UCSD-AML1 (cell line): ENCODE measurements around the gene KIAA0586.
A peak's percentile ranks its signal among the peaks of the same experiment; 100 is the strongest.
"Not testable (repeated sequence)": the region's sequence is repeated elsewhere in the genome, so short reads cannot be mapped to it uniquely, and the experiment has no call there.

Experiments used
- DNase-seq: peaks from one replicate; lab custom pipeline; 2025; ENCODE audit not compliant: unreplicated experiment; lab: John Stamatoyannopoulos, UW

Gene KIAA0586

DNA sequence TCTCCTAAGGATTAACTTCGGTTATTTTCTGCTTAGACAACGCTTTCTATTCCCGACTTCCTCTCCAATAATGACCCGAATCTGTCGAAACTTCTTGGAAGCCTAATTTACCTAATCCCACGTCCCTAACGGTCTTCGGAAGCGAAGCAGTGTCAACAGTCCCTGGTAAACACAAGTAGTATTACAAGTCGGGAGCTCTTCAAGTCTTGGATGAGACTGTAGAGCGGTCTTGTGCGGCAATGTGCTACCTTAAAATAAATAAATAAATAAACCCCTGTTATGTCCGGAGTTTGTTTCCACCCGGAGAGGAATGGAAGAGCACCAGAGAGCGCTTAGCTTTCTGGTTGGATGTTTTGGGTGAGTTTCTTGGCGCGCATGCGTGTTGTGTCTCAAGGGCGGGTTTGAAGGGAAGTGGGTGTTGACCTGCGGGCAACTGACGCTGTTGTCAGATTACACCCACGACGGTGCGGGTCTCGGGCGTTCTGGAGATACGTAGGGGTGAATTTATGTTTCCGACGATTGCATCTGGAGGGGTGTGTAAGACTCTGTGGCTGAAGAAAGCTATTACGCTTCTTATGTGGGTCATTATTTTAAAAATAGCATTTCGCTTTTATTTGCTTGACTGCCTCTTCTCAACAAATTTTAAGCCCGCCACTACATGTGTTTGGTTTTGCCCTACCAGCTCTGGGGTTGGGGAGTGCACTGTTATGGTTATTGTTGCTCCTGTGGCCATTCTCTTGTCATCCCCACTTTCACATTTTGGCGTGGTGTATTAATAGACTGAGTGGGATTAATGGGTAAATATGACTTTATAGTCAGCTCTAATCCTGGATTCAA lies at the start of gene KIAA0586, which contains the start of gene TIMM9:
Gene KIAA0586 (plus strand): TSS at position 439 of the 837 bp plus-strand sequence. CDS start 546 bp downstream, outside the sequence.
Gene TIMM9 (minus strand): TSS at position 251 of the 837 bp plus-strand sequence. CDS start 15,586 bp downstream, outside the sequence.
- DNase-seq, result peak; percentile 95

DNA sequence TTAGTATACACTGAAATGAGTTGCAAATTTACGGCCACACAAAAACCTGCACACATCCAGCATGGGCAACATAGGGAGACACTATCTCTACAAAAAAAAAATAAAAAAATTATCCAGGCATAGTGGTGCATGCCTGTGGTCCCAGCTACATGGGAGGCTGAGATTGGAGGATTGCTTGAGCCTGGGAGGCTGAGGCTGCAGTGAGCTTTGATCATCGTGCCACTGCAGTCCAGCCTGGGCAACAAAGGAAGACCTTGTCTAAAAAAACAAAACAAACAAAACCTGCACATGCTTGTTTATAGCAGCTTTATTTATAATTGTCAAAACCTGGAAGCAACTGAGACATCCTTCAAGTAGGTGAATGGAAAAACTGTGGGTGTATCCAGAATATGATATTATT lies 36.7 kb upstream of the KIAA0586 start:
- no peak for DNase-seq

DNA sequence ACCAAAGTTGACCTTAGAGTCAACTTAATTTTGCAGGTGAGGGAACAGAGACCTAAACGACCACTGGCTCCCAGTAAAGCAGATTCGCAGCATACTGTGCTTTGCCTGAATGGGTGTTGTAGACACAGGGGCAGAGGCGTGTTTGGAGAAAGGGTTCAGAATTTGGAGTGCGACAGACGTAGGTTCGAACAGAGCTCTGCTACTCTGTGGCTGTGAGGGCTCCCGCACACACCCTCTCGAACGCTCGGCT lies 32.0 kb upstream of the KIAA0586 start:
- DNase-seq, result no peak

DNA sequence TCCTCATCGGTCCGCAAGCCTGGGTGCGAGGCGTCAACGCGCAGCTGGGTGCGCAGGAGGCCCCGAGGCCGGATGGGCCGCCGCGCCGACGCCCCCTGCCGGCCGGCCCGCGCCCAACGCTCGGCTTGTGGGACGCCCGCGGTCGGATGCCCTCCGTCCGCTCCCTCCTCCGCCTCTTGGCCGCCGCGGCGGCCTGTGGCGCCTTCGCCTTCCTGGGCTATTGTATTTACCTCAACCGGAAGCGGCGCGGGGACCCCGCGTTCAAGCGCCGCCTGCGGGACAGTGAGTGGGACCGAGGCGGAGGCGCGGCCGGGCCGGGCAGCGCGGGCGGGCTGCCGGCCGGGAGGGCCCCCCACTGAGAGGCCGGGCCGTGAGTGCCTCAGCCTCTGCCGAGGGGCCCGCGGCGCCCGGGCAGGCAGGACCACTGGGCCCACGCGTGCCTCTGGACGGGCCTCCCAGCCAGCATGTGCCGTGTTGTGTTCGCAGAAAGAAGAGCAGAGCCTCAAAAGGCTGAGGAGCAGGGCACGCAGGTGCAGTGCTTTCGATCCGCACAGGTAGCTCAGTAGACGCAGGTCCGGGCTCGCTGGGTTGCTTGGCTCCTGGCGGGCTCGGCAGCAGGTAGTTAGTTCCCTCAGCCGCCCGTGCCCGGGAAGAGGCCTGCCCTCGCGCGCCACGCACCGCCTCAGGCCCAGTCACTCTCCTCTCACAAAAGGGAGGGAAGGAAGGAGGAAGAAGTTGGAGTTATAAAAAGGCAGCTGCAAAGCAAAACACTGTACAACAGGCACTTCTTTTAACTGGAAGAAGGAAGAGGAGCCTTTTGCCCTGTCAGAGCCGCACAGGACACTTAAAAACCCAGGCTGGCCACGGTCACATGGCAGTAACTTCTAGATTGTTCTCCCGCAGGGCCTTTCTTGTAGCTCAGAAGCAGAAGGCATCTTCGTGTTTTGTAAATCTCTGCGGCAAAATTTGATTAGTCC lies 31.4 kb upstream of the KIAA0586 start, which contains the start of gene TOMM20L:
Gene TOMM20L (plus strand): TSS at position 119 of the 977 bp plus-strand sequence. CDS start 28 bp downstream, at position 147.
- DNase-seq, result peak; percentile 68

DNA sequence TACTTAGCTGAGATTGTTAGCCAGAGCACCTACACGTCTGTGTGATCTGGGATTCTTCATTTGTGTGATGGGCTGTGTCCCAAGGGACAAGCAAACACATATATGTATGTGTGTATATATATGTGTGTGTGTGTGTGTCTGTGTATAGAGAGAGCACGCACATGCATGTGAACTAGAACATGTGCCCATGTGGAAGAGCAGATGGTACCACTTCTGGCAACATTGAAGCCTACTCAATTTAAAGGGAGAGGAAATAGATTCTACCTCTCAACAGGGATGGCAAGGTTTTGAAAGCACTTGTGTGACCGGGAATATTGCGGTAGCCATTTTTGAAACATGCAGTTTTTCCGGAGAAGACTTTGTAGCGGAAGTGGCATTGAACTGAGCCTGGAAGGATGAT lies 30.4 kb upstream of the KIAA0586 start:
- DNase-seq, result no peak

DNA sequence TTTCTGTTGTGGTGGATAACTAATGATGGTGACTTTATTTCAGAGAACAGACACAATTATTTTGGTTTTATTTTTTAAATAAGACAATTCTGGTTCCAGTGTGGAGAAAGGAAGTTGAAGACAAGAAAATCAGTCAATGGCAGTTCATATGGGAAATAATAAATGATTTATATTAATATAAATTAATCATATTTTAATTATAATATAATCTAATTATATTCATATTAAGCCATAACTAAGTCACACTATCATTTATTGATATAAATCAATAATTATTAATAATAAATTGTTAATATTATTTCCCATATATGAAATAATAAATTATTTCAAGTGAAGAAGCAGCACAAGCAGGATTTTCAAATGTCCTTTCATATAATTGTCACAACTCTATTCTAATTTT lies 29.0 kb upstream of the KIAA0586 start:
- no peak for DNase-seq

DNA sequence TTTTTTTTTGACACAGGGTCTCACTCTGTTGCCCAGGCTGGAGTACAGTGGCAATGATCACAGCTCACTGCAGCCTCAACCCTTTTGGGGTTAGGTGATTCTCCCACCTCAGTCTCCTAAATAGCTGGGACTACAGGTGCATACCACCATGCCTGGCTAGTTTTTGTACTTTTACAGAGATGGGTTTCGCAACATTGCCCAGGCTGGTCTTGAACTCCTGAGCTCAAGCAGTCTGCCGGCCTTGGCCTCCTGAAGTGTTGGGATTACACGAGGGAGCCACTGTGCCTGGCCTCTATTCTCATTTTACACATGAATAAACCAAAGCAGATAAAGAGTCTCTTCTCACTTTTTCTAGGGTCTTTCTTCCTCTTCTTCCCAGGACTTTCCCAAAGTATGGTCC lies 28.6 kb upstream of the KIAA0586 start:
- no peak for DNase-seq

DNA sequence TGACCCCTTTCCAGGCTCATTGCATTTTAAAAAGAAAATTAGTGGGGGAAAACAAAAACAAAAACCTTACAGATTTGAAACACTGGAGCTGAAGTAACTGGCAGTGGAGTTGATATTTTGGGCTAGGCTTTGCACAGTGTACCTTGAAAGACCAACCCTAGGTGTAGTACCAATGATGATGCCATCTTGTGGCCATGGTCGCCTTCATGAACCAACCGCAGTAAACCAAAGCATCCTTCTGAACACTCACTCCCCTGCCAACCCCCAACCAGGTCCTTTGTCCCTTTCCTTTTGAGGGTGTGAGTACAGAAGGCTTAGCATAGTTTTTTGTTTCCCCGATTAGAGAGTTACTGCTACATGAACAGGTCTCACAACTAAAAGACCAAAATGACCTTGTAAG lies 25.9 kb upstream of the KIAA0586 start:
- no peak for DNase-seq

DNA sequence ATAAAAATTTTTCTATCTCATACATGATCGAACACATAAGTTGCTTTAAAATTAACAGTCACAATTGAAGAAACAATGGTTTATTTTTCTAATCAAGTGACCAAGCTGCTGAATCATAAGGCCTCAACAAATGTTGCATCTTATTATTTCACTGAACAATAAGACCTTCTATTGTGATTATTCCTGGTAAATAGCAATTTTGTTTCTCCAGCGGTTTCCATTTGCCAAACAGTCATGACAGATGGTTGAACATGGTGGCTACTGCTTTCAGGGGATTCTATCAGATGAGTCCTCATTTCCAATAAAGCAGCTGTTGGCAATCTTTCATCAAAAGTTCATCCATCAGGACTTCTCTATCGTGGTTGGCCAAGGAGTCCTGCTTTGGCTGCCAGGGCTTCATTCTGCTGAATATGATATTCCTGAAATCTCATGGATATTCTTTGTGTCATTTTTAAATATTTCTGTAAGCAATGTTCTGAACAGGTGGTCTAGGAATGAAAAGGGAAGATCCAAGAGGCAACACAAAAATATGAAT lies 18.8 kb upstream of the KIAA0586 start:
- DNase-seq, result no peak

DNA sequence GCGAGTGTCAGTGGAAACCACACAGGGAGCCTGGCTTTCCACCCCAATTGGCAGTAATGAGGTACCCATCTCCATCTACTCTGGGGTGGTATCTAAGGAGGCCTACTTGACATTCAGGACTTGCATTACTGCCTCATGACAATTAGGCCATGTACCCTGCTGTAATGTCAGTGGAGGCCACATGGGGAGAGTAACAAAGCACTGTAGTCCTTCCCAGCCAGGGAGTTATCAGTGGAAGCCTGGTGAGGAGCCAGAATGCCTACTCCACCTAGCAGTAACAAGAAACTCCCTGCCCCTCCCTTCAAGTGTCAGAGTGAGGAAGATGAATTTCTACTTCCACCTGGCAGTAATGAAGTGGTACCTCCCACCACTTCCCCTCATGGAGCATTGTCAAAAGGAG lies 12.7 kb upstream of the KIAA0586 start:
- no peak for DNase-seq

DNA sequence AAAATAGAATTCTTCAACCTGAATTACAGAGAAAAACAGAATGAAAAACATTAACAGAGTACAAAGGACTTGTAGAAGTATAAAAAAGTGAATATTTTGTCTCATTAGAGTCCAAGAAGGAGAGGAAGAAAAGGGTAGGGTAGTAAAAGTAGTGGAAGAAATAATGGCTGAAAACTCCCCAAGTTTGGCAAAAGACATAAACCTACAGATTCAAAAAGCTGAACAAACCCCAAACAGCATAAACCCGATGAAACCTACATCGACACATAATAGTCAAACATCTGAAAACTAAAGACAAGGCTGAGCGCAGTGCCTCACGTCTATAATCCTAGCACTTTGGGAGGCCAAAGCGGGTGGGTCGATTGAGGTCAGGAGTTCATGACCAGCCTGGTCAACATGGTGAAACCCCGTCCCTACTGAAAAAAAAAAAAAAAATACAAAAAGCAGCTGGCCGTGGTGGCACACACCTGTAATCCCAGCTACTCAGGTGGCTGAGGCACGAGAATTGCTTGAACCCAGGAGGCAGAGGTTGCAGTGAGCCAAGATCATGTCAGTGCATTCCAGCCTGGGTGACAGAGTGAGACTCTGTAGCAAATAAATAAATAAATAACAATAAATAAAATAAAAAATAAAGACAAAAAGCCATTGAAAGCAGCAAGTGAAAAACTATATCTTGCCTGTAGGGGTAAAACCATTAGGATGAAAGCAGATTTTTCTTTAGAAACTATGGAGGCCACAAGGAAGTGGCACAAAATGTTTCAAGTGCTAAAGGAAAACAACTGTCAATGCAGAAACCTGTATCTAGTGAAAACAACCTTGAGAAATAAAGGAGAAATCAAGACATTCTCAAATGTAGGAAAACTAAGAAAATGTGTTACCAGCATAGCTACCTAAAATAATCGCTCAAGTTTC lies 11.6 kb upstream of the KIAA0586 start:
- DNase-seq, result no peak

DNA sequence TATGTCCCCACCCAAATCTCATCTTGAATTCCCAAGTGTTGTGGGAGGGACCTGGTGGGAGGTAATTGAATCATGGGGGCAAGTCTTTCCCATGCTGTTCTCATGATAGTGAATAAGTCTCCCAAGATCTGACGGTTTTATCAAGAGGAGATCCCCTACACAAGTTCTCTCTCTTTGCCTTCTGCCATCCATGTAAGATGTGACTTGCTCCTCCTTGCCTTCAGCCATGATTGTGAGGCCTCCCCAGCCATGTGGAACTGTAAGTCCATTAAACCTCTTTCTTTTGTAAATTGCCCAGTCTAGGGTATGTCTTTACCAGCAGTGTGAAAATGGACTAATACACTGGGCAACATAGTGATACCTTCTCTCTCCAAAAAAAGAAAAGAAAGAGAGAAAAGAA lies 10.6 kb upstream of the KIAA0586 start:
- DNase-seq, result not testable (repeated sequence)

DNA sequence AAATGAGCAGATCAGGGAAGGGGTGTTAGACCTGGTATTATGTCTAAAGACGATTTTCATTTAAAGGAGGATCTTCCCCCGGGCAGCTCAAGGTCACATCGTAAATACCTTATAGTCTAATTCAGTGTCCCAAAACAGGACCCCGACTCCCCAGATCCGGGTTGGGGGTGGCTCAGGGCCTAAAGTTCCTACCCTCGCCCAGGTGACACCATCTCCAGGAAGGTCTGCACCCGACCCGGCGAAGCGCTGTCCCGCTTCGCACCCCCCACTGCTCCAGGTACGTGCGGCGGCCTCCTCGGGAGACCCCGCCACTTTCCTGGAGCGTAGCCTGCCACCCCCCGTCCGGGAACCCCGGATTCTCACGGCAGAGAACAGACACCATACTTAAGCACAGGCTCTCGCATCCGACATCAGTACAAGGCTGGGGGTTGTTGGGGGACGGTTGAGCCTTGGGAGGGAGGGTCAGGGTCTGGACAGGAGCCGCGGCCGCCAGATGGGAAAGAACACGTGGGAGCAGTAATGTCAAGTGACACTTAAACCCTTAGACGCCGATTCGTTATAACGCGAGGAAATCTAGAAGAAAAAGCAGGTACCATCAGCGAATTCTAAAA lies 744 bp upstream of the KIAA0586 start:
- DNase-seq, result peak; percentile 62

DNA sequence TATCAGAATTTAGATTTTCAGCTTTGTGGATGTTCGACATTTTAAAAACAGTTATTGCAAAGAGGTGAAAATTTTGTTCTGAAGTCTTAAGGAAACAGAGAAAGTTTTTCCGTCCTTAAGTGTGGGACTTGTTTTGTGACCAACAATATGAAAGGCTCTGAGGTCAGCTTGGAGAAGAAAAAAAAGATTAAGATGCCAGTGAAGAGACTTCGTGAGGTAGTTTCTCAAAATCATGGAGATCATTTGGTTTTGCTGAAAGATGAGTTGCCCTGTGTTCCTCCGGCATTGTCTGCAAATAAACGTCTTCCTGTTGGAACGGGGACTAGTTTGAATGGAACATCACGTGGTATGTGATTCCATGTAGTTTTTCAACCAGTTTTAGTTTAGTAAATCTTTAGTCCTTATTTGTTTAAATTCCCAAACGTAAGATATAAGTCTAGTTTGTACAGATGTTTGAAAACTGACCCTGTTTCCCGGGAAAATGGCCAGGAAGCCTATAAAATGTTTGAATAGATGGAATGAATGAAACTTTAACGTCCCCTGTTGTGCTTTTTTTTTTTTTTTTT lies 682 bp downstream of the KIAA0586 start:
- DNase-seq, result no peak

DNA sequence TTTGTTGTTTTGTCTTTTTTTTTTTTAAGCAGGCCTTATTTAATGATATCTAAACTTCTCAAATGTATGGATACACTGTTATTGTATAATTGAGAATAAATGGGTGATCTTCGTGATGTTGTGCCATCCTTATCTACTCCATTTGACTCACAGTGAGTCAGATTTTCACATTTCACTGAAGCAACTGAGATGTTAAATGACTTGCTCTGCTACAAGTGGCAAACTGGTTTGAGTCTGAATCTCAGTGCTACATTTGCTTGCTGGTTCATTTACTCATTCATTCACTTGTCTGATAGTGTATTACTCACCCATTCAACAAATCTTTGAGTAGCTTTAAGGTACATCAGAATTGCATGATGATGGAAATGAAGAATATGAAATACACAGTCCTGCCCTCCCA lies 2.6 kb downstream of the KIAA0586 start:
- DNase-seq, result no peak

DNA sequence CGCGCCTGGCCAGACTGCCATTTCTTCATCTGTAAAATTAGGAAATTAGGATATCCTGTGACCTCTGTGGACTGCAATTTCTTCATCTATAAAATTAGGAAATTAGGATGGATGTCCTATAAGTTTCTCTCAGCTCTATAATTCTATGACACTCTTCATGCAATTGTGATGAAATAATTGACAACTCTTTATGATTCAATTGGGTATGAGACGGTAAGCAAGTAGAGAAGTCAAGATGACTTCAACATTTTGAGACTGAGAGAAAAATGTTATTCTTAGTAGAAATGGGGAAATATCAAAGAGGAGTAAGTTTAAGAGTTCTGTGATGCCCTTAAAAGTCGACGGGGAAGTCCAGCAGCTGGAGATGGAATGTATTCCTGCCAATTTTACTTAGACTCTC lies 12.0 kb downstream of the KIAA0586 start:
- no peak for DNase-seq

DNA sequence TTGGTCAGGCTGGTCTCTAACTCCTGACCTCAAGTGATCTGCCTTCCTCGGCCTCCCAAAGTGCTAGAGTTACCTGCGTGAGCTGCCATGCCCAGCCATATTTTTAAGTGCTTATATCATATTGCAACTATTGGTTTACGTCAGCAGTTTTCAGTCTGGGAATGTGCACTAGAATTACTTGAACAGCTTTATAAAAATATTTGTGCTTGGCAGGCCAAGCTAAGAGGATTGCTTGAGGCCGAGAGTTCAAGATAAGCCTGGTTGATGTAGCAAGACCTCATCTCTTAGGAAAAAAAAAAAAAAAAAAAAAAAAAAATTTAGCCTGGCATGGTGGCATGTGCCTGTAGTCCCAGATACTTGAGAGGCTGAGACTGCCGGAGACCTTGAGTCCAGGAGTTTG lies 17.1 kb downstream of the KIAA0586 start:
- no peak for DNase-seq

DNA sequence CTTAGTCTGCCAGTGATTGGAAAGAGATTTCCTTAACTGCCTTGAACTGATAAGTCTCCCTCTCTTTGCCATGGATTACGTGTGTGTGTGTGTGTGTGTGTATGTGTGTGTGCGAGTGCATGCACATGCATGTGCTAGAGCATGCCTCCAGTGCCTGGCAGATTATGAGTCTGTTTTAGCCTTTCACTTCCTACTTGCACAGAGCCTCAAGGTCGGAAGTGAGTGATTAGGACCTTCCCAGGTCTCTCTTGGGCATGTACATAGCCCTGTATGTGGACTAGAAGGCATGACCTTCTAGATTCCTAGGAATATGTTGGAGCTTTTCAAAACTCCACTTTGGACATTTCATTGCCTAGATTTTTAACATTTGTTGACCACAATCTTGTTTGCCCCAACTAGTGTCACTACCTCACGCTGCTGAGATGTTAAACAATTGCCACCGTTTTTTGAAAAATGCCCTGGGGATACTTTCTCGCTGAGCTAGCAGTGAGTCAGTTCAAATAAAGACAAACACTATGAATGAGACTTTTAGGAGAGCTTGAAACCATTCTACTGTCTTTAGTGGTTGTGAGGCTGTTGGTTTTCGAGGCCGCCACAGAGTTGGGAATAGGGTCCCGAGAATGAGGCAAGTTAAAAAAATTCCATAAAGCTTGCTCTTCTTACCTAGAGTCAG lies 28.2 kb downstream of the KIAA0586 start:
- no peak for DNase-seq

DNA sequence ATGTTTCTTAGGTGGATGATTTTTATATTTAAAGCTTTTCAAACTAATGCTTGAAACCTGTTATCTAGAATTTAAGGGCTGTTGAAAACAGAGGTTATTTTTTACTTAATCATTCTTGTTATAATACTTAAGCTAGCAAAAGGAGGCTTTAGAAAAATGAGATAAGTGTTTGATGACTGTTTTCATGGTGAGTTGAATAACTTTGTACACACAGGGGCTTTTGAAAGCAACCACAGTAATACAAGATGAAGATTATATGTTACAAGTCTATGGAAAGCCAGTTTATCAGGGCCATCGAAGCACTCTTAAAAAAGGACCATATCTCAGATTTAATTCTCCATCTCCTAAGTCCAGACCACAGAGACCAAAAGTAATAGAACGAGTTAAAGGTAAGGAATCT lies 33.3 kb downstream of the KIAA0586 start:
- no peak for DNase-seq
